ENCODE results near the gene FN3KRP. TPM values are rescaled to one million over a fixed set of nuclear protein-coding genes. Genes with fewer than 3 reads are reported as not detected.

The FN3KRP gene
- total and polyA plus RNA-seq, 2 experiments from 2014 or later, result 17.0 to 27.4 TPM

DNA sequence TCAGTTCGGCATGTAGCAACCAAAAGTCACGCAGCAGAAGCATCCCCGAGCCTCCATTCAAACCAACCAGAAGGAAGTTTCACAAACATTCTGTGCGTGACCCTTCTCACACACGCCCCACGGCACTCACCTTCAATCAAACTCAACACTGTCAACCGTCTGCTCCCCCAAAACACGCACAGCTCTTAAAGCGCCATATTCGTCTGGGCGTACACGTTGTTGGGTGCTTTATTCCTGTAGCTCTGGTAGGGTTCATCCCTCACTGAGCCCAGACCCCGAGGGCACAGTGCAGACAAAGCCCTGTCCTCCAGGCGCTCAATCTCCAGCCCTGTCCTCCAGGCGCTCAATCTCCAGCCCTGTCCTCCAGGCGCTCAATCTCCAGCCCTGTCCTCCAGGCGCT is 20.2 kb upstream of the FN3KRP start:
- H3K9me3 ChIP-seq (ENCODE audit: low read depth), result peaks cover 4% of the 10 kb centered on the region
- no peaks in the 10 kb centered on the region for H3K36me3 ChIP-seq (replicated peaks; ENCODE audit: insufficient read depth, low read depth)
- no peaks in the 10 kb centered on the region for H3K27me3 ChIP-seq
- DNase-seq (ENCODE audit: low spot score), result no peak
- no peaks in the 10 kb centered on the region for H3K4me1 ChIP-seq (ENCODE audit: insufficient read depth)
- 93% methylated on average over 16 of the region's 17 CpGs for WGBS (ENCODE audit: low lambda C conversion rate, missing lambda C conversion rate)
- no peak overlapping the region for H3K27ac ChIP-seq
- TF ChIP-seq EZH2 (IDR thresholded peaks at IDR 0.05; ENCODE audit: borderline replicate concordance), result no peak
- H2AFZ ChIP-seq, result no peak overlapping the region
- H3K9me2 ChIP-seq (replicated peaks; ENCODE audit: insufficient read depth), result no peaks in the 10 kb centered on the region
- H3K79me2 ChIP-seq, result peaks cover 49% of the 10 kb centered on the region
- no peak overlapping the region for H3K4me2 ChIP-seq
- no peaks in the 10 kb centered on the region for H4K20me1 ChIP-seq (ENCODE audit: insufficient read depth, poor library complexity, severe bottlenecking)
- H3K4me3 ChIP-seq, result no peak overlapping the region

DNA sequence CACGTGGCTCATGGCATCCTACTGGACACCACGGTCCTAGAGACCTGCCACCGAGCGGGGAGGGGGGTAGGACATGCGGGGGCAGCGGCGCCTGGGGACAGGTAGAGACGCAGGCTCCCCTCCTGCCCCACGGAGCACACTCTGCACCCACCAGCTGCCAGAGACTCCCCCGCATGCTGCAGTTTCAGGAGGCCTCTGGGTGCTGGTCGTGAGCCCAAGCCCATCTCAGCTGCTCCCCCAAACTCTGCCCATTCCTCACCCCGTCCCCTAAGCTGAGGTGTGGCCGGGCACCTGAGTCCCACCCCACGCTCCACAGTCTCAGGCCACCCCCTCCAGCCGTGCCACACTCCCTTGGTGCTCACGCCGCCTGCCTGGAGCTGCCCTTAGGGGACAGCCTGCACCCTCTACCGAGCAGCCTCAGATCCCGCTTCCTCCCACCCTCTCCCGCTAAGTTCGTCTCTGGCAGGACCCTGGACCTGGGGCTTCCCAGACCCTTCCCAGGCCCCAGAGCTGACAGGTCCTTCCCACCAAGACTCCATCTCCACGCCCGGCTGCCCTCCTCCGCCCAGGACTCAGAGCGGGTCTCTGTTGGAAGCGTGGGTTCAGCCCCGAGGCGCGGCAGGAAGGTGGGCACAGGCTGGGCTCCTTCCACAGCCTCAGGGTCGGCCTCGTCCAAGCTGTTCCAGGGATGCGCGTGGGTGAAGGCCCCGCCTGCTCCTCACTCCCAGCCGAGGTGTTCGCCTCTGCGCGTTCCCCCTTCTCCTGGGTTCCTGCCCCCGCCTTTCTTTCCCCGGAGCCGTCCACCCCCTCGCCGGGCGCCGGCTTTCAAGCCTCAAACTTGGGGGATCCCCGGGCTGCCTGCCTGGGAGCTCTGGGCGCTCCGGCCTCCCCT is 19.3 kb upstream of the FN3KRP start:
- 32% methylated on average over 36 of the region's 48 CpGs for WGBS (ENCODE audit: low lambda C conversion rate, missing lambda C conversion rate)
- Histone ChIP-seq H3K4me3 (peak overlapping the region; percentile 48), H3K27ac (no peak overlapping the region), H3K79me2 (peaks cover 49% of the 10 kb centered on the region), H3K9me3 (ENCODE audit: low read depth) (peaks cover 4% of the 10 kb centered on the region), H3K4me1 (ENCODE audit: insufficient read depth) (no peaks in the 10 kb centered on the region), H3K4me2 (peak overlapping the region; percentile 99), H3K36me3 (replicated peaks; ENCODE audit: insufficient read depth, low read depth) (no peaks in the 10 kb centered on the region), H2AFZ (no peak overlapping the region), H3K9me2 (replicated peaks; ENCODE audit: insufficient read depth) (no peaks in the 10 kb centered on the region), H3K27me3 (no peaks in the 10 kb centered on the region), H4K20me1 (ENCODE audit: insufficient read depth, poor library complexity, severe bottlenecking) (no peaks in the 10 kb centered on the region)
- DNase-seq (ENCODE audit: low spot score), result peak; percentile 41
- TF ChIP-seq EZH2 (IDR thresholded peaks at IDR 0.05; ENCODE audit: borderline replicate concordance) (no peak), EZH2phosphoT487 (IDR thresholded peaks at IDR 0.05; ENCODE audit: low read depth, severe bottlenecking, unreplicated experiment) (no peak)
- TF ChIP-seq, protein P1, sequence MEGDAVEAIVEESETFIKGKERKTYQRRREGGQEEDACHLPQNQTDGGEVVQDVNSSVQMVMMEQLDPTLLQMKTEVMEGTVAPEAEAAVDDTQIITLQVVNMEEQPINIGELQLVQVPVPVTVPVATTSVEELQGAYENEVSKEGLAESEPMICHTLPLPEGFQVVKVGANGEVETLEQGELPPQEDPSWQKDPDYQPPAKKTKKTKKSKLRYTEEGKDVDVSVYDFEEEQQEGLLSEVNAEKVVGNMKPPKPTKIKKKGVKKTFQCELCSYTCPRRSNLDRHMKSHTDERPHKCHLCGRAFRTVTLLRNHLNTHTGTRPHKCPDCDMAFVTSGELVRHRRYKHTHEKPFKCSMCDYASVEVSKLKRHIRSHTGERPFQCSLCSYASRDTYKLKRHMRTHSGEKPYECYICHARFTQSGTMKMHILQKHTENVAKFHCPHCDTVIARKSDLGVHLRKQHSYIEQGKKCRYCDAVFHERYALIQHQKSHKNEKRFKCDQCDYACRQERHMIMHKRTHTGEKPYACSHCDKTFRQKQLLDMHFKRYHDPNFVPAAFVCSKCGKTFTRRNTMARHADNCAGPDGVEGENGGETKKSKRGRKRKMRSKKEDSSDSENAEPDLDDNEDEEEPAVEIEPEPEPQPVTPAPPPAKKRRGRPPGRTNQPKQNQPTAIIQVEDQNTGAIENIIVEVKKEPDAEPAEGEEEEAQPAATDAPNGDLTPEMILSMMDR (IDR thresholded peaks at IDR 0.05; ENCODE audit: poor library complexity), result no peak

DNA sequence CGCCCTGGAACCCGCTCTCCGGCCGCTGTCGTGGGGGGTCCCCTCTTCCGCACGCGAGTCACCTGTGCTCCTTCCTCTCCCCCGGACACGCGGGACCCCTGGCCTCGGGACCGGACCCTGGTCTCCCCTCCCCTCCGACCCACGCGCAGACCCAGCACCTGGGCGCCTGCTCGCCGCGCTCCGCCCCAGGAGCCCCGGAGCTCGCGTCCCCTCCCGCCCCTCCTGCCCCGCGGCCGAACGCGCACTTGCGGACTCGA is 18.8 kb upstream of the FN3KRP start:
- Histone ChIP-seq H3K4me3 (peak overlapping the region; percentile 48), H3K4me1 (ENCODE audit: insufficient read depth) (no peaks in the 10 kb centered on the region), H2AFZ (no peak overlapping the region), H4K20me1 (ENCODE audit: insufficient read depth, poor library complexity, severe bottlenecking) (no peaks in the 10 kb centered on the region), H3K36me3 (replicated peaks; ENCODE audit: insufficient read depth, low read depth) (no peaks in the 10 kb centered on the region), H3K27ac (no peak overlapping the region), H3K27me3 (no peaks in the 10 kb centered on the region), H3K4me2 (peak overlapping the region; percentile 99), H3K9me3 (ENCODE audit: low read depth) (peaks cover 4% of the 10 kb centered on the region), H3K9me2 (replicated peaks; ENCODE audit: insufficient read depth) (no peaks in the 10 kb centered on the region), H3K79me2 (peaks cover 45% of the 10 kb centered on the region)
- 10% methylated on average over 13 of the region's 32 CpGs for WGBS (ENCODE audit: low lambda C conversion rate, missing lambda C conversion rate)
- TF ChIP-seq, protein P1 (IDR thresholded peaks at IDR 0.05; ENCODE audit: poor library complexity), result no peak
- TF ChIP-seq EZH2 (IDR thresholded peaks at IDR 0.05; ENCODE audit: borderline replicate concordance) (no peak), EZH2phosphoT487 (IDR thresholded peaks at IDR 0.05; ENCODE audit: low read depth, severe bottlenecking, unreplicated experiment) (no peak)
- no peak for DNase-seq (ENCODE audit: low spot score)

DNA sequence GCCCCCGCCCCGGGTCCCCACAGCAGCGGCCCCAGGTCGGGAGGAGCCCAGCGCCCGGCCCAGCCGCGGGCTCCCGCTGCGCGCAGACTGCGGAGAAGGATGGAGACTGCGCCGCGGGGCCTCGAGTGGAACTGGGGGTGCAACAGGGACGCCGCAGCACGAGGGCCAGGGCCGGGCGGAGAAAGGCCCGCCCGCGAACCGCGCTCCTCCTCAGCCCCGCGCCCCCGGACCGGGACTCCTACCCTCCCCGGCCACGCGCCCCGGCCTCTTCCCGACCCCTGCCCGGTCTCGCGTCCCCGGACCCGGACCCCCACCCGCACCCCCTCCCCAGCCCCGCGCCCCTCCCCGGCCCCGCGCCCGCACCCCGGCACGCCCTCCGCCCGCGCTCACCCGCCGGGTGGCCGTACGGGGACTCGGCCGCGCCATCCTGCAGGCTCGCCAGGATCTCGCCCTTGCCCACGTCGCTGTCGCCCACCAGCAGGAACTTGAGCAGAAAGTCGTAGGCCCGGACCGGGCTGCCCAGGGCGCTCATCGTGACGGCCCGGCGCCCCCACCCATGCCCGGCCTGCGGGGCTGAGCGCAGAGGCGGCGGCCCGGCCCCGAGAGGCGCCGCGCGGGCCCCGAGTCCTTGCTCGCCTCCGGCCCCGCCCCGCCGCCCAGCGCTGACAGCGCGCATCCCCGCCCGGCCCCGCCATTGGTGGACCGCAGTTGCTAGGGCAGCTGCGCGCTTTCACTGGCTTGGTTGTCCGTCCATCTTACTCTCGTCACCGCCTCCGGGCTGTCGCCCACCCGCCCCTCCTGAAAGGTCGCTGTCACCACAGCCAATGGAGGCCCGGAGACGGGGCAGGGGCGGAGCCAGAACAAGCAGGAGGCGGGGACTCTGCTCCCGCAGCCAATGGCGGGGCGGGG is 18.2 kb upstream of the FN3KRP start, which contains the start of gene RAB40B:
Gene RAB40B, minus strand, starts transcription at position 634 of the 909 bp plus-strand sequence. Its CDS starts 102 bp downstream, at position 532.
- no peaks in the 10 kb centered on the region for H3K9me2 ChIP-seq (replicated peaks; ENCODE audit: insufficient read depth)
- peaks cover 4% of the 10 kb centered on the region for H3K9me3 ChIP-seq (ENCODE audit: low read depth)
- H3K4me3 ChIP-seq, result peak within 1 kb of the TSS; percentile 48
- no peak within 1 kb of the TSS for H2AFZ ChIP-seq
- H3K27ac ChIP-seq, result no peak within 1 kb of the TSS
- H4K20me1 ChIP-seq (ENCODE audit: insufficient read depth, poor library complexity, severe bottlenecking), result no peaks in the 10 kb centered on the region
- H3K4me1 ChIP-seq (ENCODE audit: insufficient read depth), result no peaks in the 10 kb centered on the region
- WGBS (ENCODE audit: low lambda C conversion rate, missing lambda C conversion rate), result under 1% methylated on average over 74 of the region's 112 CpGs
- peak; percentile 99 for DNase-seq (ENCODE audit: low spot score)
- TF ChIP-seq EZH2phosphoT487 (IDR thresholded peaks at IDR 0.05; ENCODE audit: low read depth, severe bottlenecking, unreplicated experiment) (no peak), EZH2 (IDR thresholded peaks at IDR 0.05; ENCODE audit: borderline replicate concordance) (no peak)
- TF ChIP-seq, protein P1 (IDR thresholded peaks at IDR 0.05; ENCODE audit: poor library complexity), result no peak
- no peaks in the 10 kb centered on the region for H3K27me3 ChIP-seq
- peaks cover 42% of the 10 kb centered on the region for H3K79me2 ChIP-seq
- no peaks in the 10 kb centered on the region for H3K36me3 ChIP-seq (replicated peaks; ENCODE audit: insufficient read depth, low read depth)
- peak within 1 kb of the TSS; percentile 99 for H3K4me2 ChIP-seq

Data from hepatocyte (in vitro differentiated cells).